HAP-1 (cell line): Measurements from ENCODE around the gene AUTS2.
A peak's percentile ranks its signal among the peaks of the same experiment; 100 is the strongest.
"Not testable (repeated sequence)": the region's sequence is repeated elsewhere in the genome, so short reads cannot be mapped to it uniquely, and the experiment has no call there.

Source experiments
- DNase-seq, 2 experiments: peaks; one replicate each; pipeline ENCODE4 v3.0.0-alpha.2; 2016 to 2020; ENCODE audit warnings: low spot score in 2 of 2
- H3K27me3 ChIP-seq: fragments of 250-450 bp; sonication (Bioruptor Pico); 2 replicates; pipeline ENCODE4 v1.5.1; 2020; ENCODE audit warnings: low read depth, mild to moderate bottlenecking, moderate library complexity
- H3K36me3 ChIP-seq: fragments of 250-450 bp; sonication (Bioruptor Pico); replicated peaks from 2 replicates; pipeline ENCODE4 v1.5.1; 2020; ENCODE audit warnings: mild to moderate bottlenecking
- H3K4me1 ChIP-seq: fragments of 250-450 bp; sonication (Bioruptor Pico); 2 replicates; pipeline ENCODE4 v1.5.1; 2020; ENCODE audit warnings: mild to moderate bottlenecking
- H3K4me3 ChIP-seq: fragments of 250-450 bp; sonication (Bioruptor Pico); 2 replicates; pipeline ENCODE4 v1.5.1; 2020; ENCODE audit warnings: mild to moderate bottlenecking, moderate library complexity
- H3K9me3 ChIP-seq: fragments of 250-450 bp; sonication (Bioruptor Pico); 2 replicates; pipeline ENCODE4 v1.5.1; 2020; ENCODE audit warnings: mild to moderate bottlenecking, moderate library complexity
- in situ Hi-C: fragments of 300-500 bp; cut with MboI; formaldehyde crosslinking; loops from 3 replicates; pipeline ENCODE4 v1.14.3; 2020; ENCODE audit warnings: low sequenced_read_pairs, inconsistent platforms, mixed read lengths

Gene AUTS2

GRCh38 chr7:70790215-70791073, 1192.2 kb downstream of the AUTS2 start:
- Histone ChIP-seq H3K36me3 (no peaks in the 10 kb centered on the region; the same call in 1 of the 2 replicates), H3K9me3 (no peaks in the 10 kb centered on the region), H3K4me3 (no peak overlapping the region), H3K4me1 (peaks cover 26% of the 10 kb centered on the region), H3K27me3 (no peaks in the 10 kb centered on the region)
- DNase-seq: no peak
- in situ Hi-C loops: no loop called here

- peak; percentile 44 to 93 for DNase-seq
- in situ Hi-C loops: no loop called here
- Histone ChIP-seq H3K4me3 (no peak overlapping the region), H3K27me3 (no peaks in the 10 kb centered on the region), H3K4me1 (peaks cover 26% of the 10 kb centered on the region), H3K36me3 (no peaks in the 10 kb centered on the region; the same call in 1 of the 2 replicates), H3K9me3 (no peaks in the 10 kb centered on the region)
These were observed 1193.1 kb downstream of the AUTS2 start for GRCh38 chr7:70791341-70791740.

- H3K9me3 ChIP-seq: no peaks in the 10 kb centered on the region
- H3K4me3 ChIP-seq: no peak overlapping the region
- in situ Hi-C loops: no loop called here
- no peaks in the 10 kb centered on the region; the same call in 1 of the 2 replicates for H3K36me3 ChIP-seq
- peaks cover 20% of the 10 kb centered on the region for H3K4me1 ChIP-seq
- no peak for DNase-seq
- no peaks in the 10 kb centered on the region for H3K27me3 ChIP-seq
These were observed 1194.8 kb downstream of the AUTS2 start for GRCh38 chr7:70793060-70793459.

GRCh38 chr7:70793821-70794220, 1195.5 kb downstream of the AUTS2 start:
- DNase-seq: no peak
- H3K4me1 ChIP-seq: peaks cover 13% of the 10 kb centered on the region
- in situ Hi-C loops: no loop called here
- H3K36me3 ChIP-seq: no peaks in the 10 kb centered on the region; the same call in 1 of the 2 replicates
- no peaks in the 10 kb centered on the region for H3K27me3 ChIP-seq
- H3K9me3 ChIP-seq: no peaks in the 10 kb centered on the region
- no peak overlapping the region for H3K4me3 ChIP-seq

- H3K27me3 ChIP-seq: no peaks in the 10 kb centered on the region
- H3K36me3 ChIP-seq: no peaks in the 10 kb centered on the region; the same call in 1 of the 2 replicates
- in situ Hi-C loops: no loop called here
- no peaks in the 10 kb centered on the region for H3K9me3 ChIP-seq
- DNase-seq: no peak
- no peak overlapping the region for H3K4me3 ChIP-seq
- peaks cover 13% of the 10 kb centered on the region for H3K4me1 ChIP-seq
These were observed 1196.7 kb downstream of the AUTS2 start for GRCh38 chr7:70794962-70795361.

GRCh38 chr7:70795948-70796347, 1197.7 kb downstream of the AUTS2 start:
- Histone ChIP-seq H3K4me3 (no peak overlapping the region), H3K4me1 (peaks cover 9% of the 10 kb centered on the region), H3K9me3 (peaks cover 3% of the 10 kb centered on the region; the same call in 1 of the 2 replicates), H3K36me3 (no peaks in the 10 kb centered on the region), H3K27me3 (no peaks in the 10 kb centered on the region)
- no peak for DNase-seq
- in situ Hi-C loops: no loop called here

- DNase-seq: no peak
- in situ Hi-C loops: no loop called here
- Histone ChIP-seq H3K4me1 (peaks cover 3% of the 10 kb centered on the region), H3K27me3 (no peaks in the 10 kb centered on the region), H3K4me3 (no peak overlapping the region), H3K36me3 (no peaks in the 10 kb centered on the region), H3K9me3 (peaks cover 3% of the 10 kb centered on the region; the same call in 1 of the 2 replicates)
These were observed 1198.8 kb downstream of the AUTS2 start for GRCh38 chr7:70797109-70797514.

GRCh38 chr7:70799841-70800405, 1201.6 kb downstream of the AUTS2 start:
- no peak overlapping the region for H3K4me3 ChIP-seq
- H3K4me1 ChIP-seq: no peaks in the 10 kb centered on the region
- in situ Hi-C loops: no loop called here
- no peak for DNase-seq
- 0 out of 2 replicates have a peak, but pooled peaks cover 4% of the 10 kb centered on the region for H3K27me3 ChIP-seq
- H3K9me3 ChIP-seq: peaks cover 7% of the 10 kb centered on the region; the same call in 1 of the 2 replicates
- H3K36me3 ChIP-seq: no peaks in the 10 kb centered on the region

- H3K36me3 ChIP-seq: no peaks in the 10 kb centered on the region
- H3K9me3 ChIP-seq: peaks cover 5% of the 10 kb centered on the region; the same call in 1 of the 2 replicates
- no peak overlapping the region for H3K4me3 ChIP-seq
- H3K4me1 ChIP-seq: no peaks in the 10 kb centered on the region
- DNase-seq: no peak
- in situ Hi-C loops: no loop called here
- peaks cover 13% of the 10 kb centered on the region for H3K27me3 ChIP-seq
These were observed 1207.1 kb downstream of the AUTS2 start for GRCh38 chr7:70805360-70805759.

GRCh38 chr7:70807650-70808049, 1209.4 kb downstream of the AUTS2 start:
- Histone ChIP-seq H3K36me3 (no peaks in the 10 kb centered on the region), H3K4me3 (no peak overlapping the region), H3K27me3 (peaks cover 13% of the 10 kb centered on the region), H3K4me1 (no peaks in the 10 kb centered on the region), H3K9me3 (peaks cover 4% of the 10 kb centered on the region; the same call in 1 of the 2 replicates)
- in situ Hi-C loops: no loop called here
- no peak for DNase-seq

GRCh38 chr7:70808876-70809275, 1210.6 kb downstream of the AUTS2 start:
- no peak for DNase-seq
- in situ Hi-C loops: no loop called here
- no peaks in the 10 kb centered on the region for H3K9me3 ChIP-seq
- no peaks in the 10 kb centered on the region for H3K4me1 ChIP-seq
- H3K36me3 ChIP-seq: no peaks in the 10 kb centered on the region
- peaks cover 16% of the 10 kb centered on the region for H3K27me3 ChIP-seq
- no peak overlapping the region for H3K4me3 ChIP-seq

- Histone ChIP-seq H3K27me3 (peaks cover 20% of the 10 kb centered on the region), H3K9me3 (no peaks in the 10 kb centered on the region)
- in situ Hi-C loops: no loop called here
These were observed 1212.4 kb downstream of the AUTS2 start for GRCh38 chr7:70810558-70811139.

GRCh38 chr7:70812511-70812910, 1214.2 kb downstream of the AUTS2 start:
- peak in 1 of 2 experiments; percentile 71 for DNase-seq
- in situ Hi-C loops: no loop called here
- Histone ChIP-seq H3K36me3 (no peaks in the 10 kb centered on the region), H3K9me3 (no peaks in the 10 kb centered on the region), H3K4me3 (no peak overlapping the region), H3K4me1 (no peaks in the 10 kb centered on the region), H3K27me3 (peaks cover 20% of the 10 kb centered on the region)

More at GRCh38 chr7:70810558-70811139, 1212.4 kb downstream of the AUTS2 start:
- Histone ChIP-seq H3K4me1 (no peaks in the 10 kb centered on the region), H3K36me3 (no peaks in the 10 kb centered on the region), H3K4me3 (no peak overlapping the region)
- no peak for DNase-seq

GRCh38 chr7:70822490-70822889, 1224.2 kb downstream of the AUTS2 start:
- H3K4me3 ChIP-seq, H3K4me1 ChIP-seq, H3K36me3 ChIP-seq, DNase-seq, H3K27me3 ChIP-seq, H3K9me3 ChIP-seq, in situ Hi-C loops: not testable (repeated sequence)
